HCT116 (cell line): ENCODE results near the gene TSPAN33.

Source experiments
- CEBPB ChIP-seq: IDR thresholded peaks from 2 replicates; pipeline ENCODE4 v1.6.1; 2012; ENCODE audit warnings: low read depth
- EGR1 ChIP-seq: IDR thresholded peaks from 2 replicates; pipeline ENCODE4 v1.6.1; 2012; ENCODE audit warnings: low read depth
- FOSL1 ChIP-seq: IDR thresholded peaks from 2 replicates; pipeline ENCODE4 v1.6.1; 2012; ENCODE audit warnings: low read depth
- JUND ChIP-seq: IDR thresholded peaks from 2 replicates; pipeline ENCODE4 v1.6.1; 2012
- POLR2A ChIP-seq: IDR thresholded peaks from 2 replicates; pipeline ENCODE4 v1.7.0; 2011; ENCODE audit warnings: borderline replicate concordance; ENCODE audit not compliant: insufficient read depth, insufficient read length; ENCODE audit errors: extremely low read depth
- TF ChIP-seq, protein P1 (sequence below), 3 experiments: fragments of 200-600 bp in 1 of 3; sonication (generic) in 1 of 3; IDR thresholded peaks in 2 of 3; conservative IDR thresholded peaks in 1 of 3; 2 replicates each; pipeline ENCODE4 v1.5.1; 2012 to 2017; ENCODE audit warnings: low read depth in 2 of 3, low read length in 2 of 3, antibody characterized with exemption in 1 of 3, borderline replicate concordance in 1 of 3, control low read depth in 1 of 3, mild to moderate bottlenecking in 1 of 3, mixed read lengths in 1 of 3, mixed run types in 1 of 3, moderate library complexity in 1 of 3; ENCODE audit not compliant: insufficient read depth in 1 of 3
- TF ChIP-seq, protein P2 (sequence below): IDR thresholded peaks from 2 replicates; pipeline ENCODE4 v1.6.1; 2012; ENCODE audit warnings: low read depth

DNA sequence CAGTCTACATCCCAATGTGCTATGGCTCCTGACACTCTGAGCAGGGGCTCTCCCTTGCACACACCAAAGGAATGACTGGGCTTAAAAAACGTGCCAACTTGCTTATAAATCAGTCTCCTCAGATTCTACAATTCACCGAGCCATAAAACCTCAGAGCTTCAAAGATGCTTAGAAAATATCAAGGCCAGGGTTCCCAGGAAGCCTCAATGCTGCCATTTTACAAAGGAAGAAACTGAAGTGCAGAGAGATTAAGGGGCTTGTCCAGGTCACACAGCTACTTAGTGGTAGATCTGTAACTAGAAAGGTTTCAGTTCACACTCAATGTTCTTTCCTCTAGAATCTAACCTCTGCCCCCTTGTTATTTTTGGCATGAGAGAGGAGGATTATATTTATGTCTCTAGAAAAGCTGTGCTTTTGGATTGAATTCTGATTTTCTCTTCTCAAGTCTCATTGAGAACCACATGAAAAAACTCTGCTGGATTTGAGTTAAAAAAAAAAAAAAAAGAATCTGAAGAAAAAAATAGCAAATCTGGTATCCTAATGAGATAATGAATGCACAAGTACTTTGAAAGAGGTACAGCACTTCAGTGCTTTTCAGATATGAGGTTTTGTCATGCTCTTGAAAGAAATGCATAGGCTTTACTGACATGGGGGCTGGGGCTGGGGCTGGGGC is 22.3 kb upstream of the TSPAN33 start:
- TF ChIP-seq EGR1 (no peak), CEBPB (no peak), FOSL1 (no peak), POLR2A (no peak), JUND (no peak)
- TF ChIP-seq, protein P1, sequence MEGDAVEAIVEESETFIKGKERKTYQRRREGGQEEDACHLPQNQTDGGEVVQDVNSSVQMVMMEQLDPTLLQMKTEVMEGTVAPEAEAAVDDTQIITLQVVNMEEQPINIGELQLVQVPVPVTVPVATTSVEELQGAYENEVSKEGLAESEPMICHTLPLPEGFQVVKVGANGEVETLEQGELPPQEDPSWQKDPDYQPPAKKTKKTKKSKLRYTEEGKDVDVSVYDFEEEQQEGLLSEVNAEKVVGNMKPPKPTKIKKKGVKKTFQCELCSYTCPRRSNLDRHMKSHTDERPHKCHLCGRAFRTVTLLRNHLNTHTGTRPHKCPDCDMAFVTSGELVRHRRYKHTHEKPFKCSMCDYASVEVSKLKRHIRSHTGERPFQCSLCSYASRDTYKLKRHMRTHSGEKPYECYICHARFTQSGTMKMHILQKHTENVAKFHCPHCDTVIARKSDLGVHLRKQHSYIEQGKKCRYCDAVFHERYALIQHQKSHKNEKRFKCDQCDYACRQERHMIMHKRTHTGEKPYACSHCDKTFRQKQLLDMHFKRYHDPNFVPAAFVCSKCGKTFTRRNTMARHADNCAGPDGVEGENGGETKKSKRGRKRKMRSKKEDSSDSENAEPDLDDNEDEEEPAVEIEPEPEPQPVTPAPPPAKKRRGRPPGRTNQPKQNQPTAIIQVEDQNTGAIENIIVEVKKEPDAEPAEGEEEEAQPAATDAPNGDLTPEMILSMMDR (IDR thresholded peaks at IDR 0.05 in 2 of 3, conservative IDR thresholded peaks at IDR 0.05 in 1 of 3; ENCODE audit: borderline replicate concordance in 1 of 3, insufficient read depth in 1 of 3, low read depth in 2 of 3, low read length in 2 of 3), result no peak
- TF ChIP-seq, protein P2, sequence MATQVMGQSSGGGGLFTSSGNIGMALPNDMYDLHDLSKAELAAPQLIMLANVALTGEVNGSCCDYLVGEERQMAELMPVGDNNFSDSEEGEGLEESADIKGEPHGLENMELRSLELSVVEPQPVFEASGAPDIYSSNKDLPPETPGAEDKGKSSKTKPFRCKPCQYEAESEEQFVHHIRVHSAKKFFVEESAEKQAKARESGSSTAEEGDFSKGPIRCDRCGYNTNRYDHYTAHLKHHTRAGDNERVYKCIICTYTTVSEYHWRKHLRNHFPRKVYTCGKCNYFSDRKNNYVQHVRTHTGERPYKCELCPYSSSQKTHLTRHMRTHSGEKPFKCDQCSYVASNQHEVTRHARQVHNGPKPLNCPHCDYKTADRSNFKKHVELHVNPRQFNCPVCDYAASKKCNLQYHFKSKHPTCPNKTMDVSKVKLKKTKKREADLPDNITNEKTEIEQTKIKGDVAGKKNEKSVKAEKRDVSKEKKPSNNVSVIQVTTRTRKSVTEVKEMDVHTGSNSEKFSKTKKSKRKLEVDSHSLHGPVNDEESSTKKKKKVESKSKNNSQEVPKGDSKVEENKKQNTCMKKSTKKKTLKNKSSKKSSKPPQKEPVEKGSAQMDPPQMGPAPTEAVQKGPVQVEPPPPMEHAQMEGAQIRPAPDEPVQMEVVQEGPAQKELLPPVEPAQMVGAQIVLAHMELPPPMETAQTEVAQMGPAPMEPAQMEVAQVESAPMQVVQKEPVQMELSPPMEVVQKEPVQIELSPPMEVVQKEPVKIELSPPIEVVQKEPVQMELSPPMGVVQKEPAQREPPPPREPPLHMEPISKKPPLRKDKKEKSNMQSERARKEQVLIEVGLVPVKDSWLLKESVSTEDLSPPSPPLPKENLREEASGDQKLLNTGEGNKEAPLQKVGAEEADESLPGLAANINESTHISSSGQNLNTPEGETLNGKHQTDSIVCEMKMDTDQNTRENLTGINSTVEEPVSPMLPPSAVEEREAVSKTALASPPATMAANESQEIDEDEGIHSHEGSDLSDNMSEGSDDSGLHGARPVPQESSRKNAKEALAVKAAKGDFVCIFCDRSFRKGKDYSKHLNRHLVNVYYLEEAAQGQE, result no peak
